OCI-LY7 (cell line): Measurements from ENCODE around the gene MBNL3. TPM values are rescaled to one million over a fixed set of nuclear protein-coding genes. Genes with fewer than 3 reads are reported as not detected.

Experiments
- BruUV-seq: library from RNA; stranded (reverse); fragments of 400-500 nt; replicated peaks from 2 replicates; lab custom pipeline; 2021; lab: Mats Ljungman, UMichigan
- CTCF ChIA-PET: fragments of 300-600 bp; sonication (Branson Sonifier 250); formaldehyde crosslinking; loops from one replicate; lab custom pipeline; 2022; ENCODE audit warnings: antibody characterized with exemption; ENCODE audit not compliant: unreplicated experiment; lab: Charles Lee
- POLR2A ChIA-PET: fragments of 300-600 bp; sonication (Branson Sonifier 250); formaldehyde crosslinking; loops from one replicate; lab custom pipeline; 2022; ENCODE audit warnings: antibody characterized with exemption; lab: Charles Lee
- DNase-seq: peaks from one replicate; pipeline ENCODE4 v3.0.0-alpha.2; 2015; ENCODE audit warnings: low spot score
- H2AFZ ChIP-seq: fragments of 200-600 bp; sonication (generic), shearing (Covaris generic); 2 replicates; pipeline ENCODE4 v1.6.1; 2014; ENCODE audit warnings: mild to moderate bottlenecking, antibody characterized with exemption, low read length, moderate library complexity
- H3K27ac ChIP-seq: fragments of 200-600 bp; sonication (generic); 2 replicates; pipeline ENCODE4 v1.5.1; 2014; ENCODE audit warnings: mixed run types, low read depth, mild to moderate bottlenecking, moderate library complexity, low read length, inconsistent platforms; ENCODE audit not compliant: poor library complexity, severe bottlenecking
- H3K36me3 ChIP-seq: fragments of 200-600 bp; sonication (generic); 2 replicates; pipeline ENCODE4 v1.6.1; 2014; ENCODE audit warnings: mild to moderate bottlenecking, antibody characterized with exemption, low read length, moderate library complexity, mixed read lengths; ENCODE audit not compliant: insufficient read depth
- H3K4me1 ChIP-seq: fragments of 200-600 bp; sonication (generic); 2 replicates; pipeline ENCODE4 v1.5.1; 2014; ENCODE audit warnings: mild to moderate bottlenecking, low read length; ENCODE audit not compliant: insufficient read depth, poor library complexity, severe bottlenecking
- H3K4me2 ChIP-seq: fragments of 200-600 bp; sonication (generic); 2 replicates; pipeline ENCODE4 v1.6.1; 2014; ENCODE audit warnings: mild to moderate bottlenecking, low read length
- H3K4me3 ChIP-seq: fragments of 200-600 bp; sonication (generic); 2 replicates; pipeline ENCODE4 v1.5.1; 2014; ENCODE audit warnings: mild to moderate bottlenecking, low read depth, low read length; ENCODE audit not compliant: poor library complexity, severe bottlenecking
- H3K79me2 ChIP-seq: fragments of 200-600 bp; sonication (generic); 2 replicates; pipeline ENCODE4 v1.6.1; 2016; ENCODE audit warnings: low read depth, mild to moderate bottlenecking, low read length, moderate library complexity, mixed read lengths; ENCODE audit not compliant: insufficient read depth
- H3K9me2 ChIP-seq: fragments of 200-600 bp; sonication (generic); 2 replicates; pipeline ENCODE4 v1.6.1; 2016; ENCODE audit warnings: mild to moderate bottlenecking, low read length, mixed read lengths; ENCODE audit not compliant: insufficient read depth
- H3K9me3 ChIP-seq: fragments of 200-600 bp; sonication (generic); 2 replicates; pipeline ENCODE4 v1.6.1; 2014; ENCODE audit warnings: mild to moderate bottlenecking, mixed run types, low read length, mixed read lengths
- H4K20me1 ChIP-seq: fragments of 200-600 bp; sonication (generic); 2 replicates; pipeline ENCODE4 v1.6.1; 2014; ENCODE audit warnings: mild to moderate bottlenecking, antibody characterized with exemption, low read length, moderate library complexity, mixed read lengths; ENCODE audit not compliant: insufficient read depth
- EZH2phosphoT487 ChIP-seq: fragments of 200-600 bp; sonication (generic); IDR thresholded peaks from 2 replicates; pipeline ENCODE4 v1.6.1; 2018; ENCODE audit warnings: low read depth, borderline replicate concordance, mild to moderate bottlenecking, mixed run types, antibody characterized with exemption, low read length, moderate library complexity, mixed read lengths
- intact Hi-C: fragments of 100-400 bp; cut with micrococcal nuclease; formaldehyde crosslinking; loops from one replicate; pipeline ENCODE4 v1.10.0; 2022; ENCODE audit not compliant: unreplicated experiment
- total RNA-seq, 2 experiments: library from RNA; depleted of rRNA in 1 of 2; stranded (reverse); fragments of >200 nt in 1 of 2; shearing (Covaris generic) in 1 of 2; gene quantifications; 2 replicates each; pipeline ENCODE4 v1.2.3, GENCODE V29; 2014 to 2022
- TF ChIP-seq, protein P1 (sequence below): fragments of 200-600 bp; sonication (generic); conservative IDR thresholded peaks from 2 replicates; pipeline ENCODE4 v1.5.1; 2014; ENCODE audit warnings: mild to moderate bottlenecking, antibody characterized with exemption, low read length, moderate library complexity, mixed read lengths

The MBNL3 gene
- total RNA-seq, 2 experiments from 2014 or later = 39.4 to 73.9 TPM

DNA sequence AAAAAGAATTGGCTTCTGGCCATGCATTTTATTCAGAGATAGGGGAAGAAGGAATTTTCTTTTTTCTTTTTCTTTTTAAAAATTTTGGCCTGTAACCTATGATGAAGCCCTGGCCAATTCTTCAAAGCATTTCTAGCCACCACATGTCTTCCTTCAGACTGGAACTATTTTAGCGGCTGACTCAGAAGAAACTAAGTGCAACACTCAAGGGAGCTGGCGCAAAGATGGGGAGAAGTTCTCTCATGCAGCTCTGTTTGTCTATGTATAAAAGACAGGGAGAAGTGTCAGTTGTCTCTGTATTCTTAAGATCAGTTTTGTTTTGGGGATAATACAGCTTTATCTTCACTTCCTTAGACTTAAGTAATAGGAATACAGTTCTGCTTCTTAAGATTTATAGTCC is 46.1 kb downstream of the MBNL3 start:
- no peaks in the 10 kb centered on the region; the same call in 1 of the 2 replicates for H3K79me2 ChIP-seq
- no peaks in the 10 kb centered on the region for H4K20me1 ChIP-seq
- CTCF ChIA-PET = no interaction called here
- no TSS peak for BruUV-seq
- no peak overlapping the region for H3K4me3 ChIP-seq
- no peaks in the 10 kb centered on the region for H3K9me3 ChIP-seq
- no peak overlapping the region for H2AFZ ChIP-seq
- H3K27ac ChIP-seq = no peak overlapping the region
- no peak overlapping the region for H3K4me2 ChIP-seq
- no peak for DNase-seq
- H3K36me3 ChIP-seq = peaks cover under 1% of the 10 kb centered on the region
- POLR2A ChIA-PET = interaction anchor here (0.6 kb wide), 1 partner anchor 55 kb away, joined by 3 read pairs; no protein-coding TSS in a partner anchor
- intact Hi-C loops = no loop called here
- H3K9me2 ChIP-seq = no peaks in the 10 kb centered on the region
- TF ChIP-seq EZH2phosphoT487 = no peak
- TF ChIP-seq, protein P1, sequence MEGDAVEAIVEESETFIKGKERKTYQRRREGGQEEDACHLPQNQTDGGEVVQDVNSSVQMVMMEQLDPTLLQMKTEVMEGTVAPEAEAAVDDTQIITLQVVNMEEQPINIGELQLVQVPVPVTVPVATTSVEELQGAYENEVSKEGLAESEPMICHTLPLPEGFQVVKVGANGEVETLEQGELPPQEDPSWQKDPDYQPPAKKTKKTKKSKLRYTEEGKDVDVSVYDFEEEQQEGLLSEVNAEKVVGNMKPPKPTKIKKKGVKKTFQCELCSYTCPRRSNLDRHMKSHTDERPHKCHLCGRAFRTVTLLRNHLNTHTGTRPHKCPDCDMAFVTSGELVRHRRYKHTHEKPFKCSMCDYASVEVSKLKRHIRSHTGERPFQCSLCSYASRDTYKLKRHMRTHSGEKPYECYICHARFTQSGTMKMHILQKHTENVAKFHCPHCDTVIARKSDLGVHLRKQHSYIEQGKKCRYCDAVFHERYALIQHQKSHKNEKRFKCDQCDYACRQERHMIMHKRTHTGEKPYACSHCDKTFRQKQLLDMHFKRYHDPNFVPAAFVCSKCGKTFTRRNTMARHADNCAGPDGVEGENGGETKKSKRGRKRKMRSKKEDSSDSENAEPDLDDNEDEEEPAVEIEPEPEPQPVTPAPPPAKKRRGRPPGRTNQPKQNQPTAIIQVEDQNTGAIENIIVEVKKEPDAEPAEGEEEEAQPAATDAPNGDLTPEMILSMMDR = no peak
- no peaks in the 10 kb centered on the region for H3K4me1 ChIP-seq

GRCh38 chrX:132435222-132435621 is 53.6 kb downstream of the MBNL3 start:
- Histone ChIP-seq H3K4me1 (no peaks in the 10 kb centered on the region), H3K36me3 (peaks cover 23% of the 10 kb centered on the region), H3K4me2 (no peak overlapping the region), H3K9me3 (no peaks in the 10 kb centered on the region), H3K79me2 (no peaks in the 10 kb centered on the region), H3K27ac (no peak overlapping the region), H2AFZ (no peak overlapping the region), H3K4me3 (no peak overlapping the region), H3K9me2 (no peaks in the 10 kb centered on the region), H4K20me1 (no peaks in the 10 kb centered on the region)
- TF ChIP-seq, protein P1 = no peak
- no peak for TF ChIP-seq EZH2phosphoT487
- POLR2A ChIA-PET = no interaction called here
- BruUV-seq = no TSS peak
- CTCF ChIA-PET = no interaction called here
- no peak for DNase-seq
- intact Hi-C loops = no loop called here

DNA sequence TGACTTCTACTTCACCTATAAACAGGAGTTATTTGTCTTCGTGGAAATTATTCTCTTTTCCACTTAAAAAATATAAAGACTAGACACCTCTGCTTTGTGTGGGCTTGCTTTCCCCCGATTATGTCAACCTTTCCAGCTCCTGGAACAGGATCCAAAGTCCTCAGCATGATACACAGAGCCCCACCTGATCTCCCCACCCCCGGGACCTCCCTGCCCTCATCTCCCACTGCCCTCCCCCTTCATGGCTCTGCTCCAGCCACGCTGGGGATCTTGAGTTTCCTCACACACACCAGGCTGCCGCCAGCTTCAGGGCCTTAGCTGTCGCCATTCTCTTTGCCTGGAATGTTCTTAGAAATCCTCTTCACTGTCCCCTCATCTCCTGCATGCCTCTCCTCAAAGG is 55.3 kb downstream of the MBNL3 start:
- Histone ChIP-seq H3K4me3 (no peak overlapping the region), H3K9me2 (no peaks in the 10 kb centered on the region), H3K4me2 (no peak overlapping the region), H2AFZ (no peak overlapping the region), H3K36me3 (peaks cover 23% of the 10 kb centered on the region), H3K27ac (no peak overlapping the region), H4K20me1 (no peaks in the 10 kb centered on the region), H3K9me3 (no peaks in the 10 kb centered on the region), H3K4me1 (no peaks in the 10 kb centered on the region), H3K79me2 (no peaks in the 10 kb centered on the region)
- TF ChIP-seq EZH2phosphoT487 = no peak
- TF ChIP-seq, protein P1 = no peak
- BruUV-seq = no TSS peak
- POLR2A ChIA-PET = interaction anchor here (0.6 kb wide), 1 partner anchor 16 kb away, joined by 3 read pairs; no protein-coding TSS in a partner anchor
- no peak for DNase-seq
- CTCF ChIA-PET = no interaction called here
- intact Hi-C loops = no loop called here
